D721Med (cell line): ENCODE results near the gene ZFP42.

ENCODE experiments used
- DNase-seq: peaks from one replicate; pipeline ENCODE4 v3.0.0; 2011; ENCODE audit warnings: low spot score; ENCODE audit not compliant: insufficient read length
- FAIRE-seq: peaks from 2 replicates; lab custom pipeline; 2011; peaks lifted over from hg19 to GRCh38; lab: Jason Lieb, UNC
- TF ChIP-seq, protein P1 (sequence below): IDR thresholded peaks from 2 replicates; pipeline ENCODE4 v1.5.1; 2012; ENCODE audit warnings: mild to moderate bottlenecking, control low read depth; ENCODE audit not compliant: insufficient read depth; ENCODE audit errors: missing control alignments

The ZFP42 gene

DNA sequence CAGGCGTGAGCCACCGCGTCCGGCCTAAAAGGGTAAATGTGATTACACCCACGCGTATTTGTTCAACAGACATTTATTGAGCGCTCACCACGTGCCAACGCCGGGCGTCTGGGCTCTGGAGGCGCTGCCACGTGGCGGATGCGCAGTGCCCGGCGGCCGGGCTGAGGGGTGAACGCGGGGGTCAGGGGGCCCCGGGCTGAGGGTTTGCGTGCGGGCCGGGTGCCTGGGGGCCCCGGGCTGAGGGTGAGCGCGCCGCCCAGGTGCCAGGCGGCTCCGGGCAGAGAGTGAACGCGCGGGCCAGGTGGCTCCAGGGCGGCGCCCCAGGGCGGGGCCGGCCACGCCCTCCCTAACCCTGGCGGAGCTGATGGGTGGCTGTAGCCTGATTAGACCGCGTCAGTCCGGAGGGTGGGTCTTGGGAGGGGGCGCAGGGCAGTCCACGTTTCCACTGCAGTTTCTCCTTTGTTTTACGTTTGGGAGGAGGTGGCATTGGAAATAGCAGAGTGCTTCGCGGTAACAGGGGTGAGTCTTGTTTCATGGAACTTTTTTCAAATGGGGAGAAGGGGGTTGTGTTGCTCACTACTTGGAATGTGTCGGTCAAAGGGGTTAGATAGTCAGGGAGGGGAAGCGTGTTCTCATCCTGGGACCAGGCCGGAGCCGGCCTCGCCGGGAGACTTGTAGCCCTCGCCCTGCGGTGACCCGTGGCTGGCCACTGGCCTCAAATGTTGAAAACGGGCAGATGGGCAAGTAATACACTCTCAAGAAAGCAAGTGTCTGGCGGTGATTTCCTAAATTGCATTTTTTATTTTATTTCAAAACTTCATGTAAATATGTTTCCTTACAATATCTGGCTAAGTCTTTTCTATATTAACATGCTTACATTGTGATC is at the start of gene ZFP42:
Gene ZFP42, plus strand, starts transcription at position 450 of the 886 bp plus-strand sequence. CDS start 7,037 bp downstream, outside the sequence.
- TF ChIP-seq, protein P1, sequence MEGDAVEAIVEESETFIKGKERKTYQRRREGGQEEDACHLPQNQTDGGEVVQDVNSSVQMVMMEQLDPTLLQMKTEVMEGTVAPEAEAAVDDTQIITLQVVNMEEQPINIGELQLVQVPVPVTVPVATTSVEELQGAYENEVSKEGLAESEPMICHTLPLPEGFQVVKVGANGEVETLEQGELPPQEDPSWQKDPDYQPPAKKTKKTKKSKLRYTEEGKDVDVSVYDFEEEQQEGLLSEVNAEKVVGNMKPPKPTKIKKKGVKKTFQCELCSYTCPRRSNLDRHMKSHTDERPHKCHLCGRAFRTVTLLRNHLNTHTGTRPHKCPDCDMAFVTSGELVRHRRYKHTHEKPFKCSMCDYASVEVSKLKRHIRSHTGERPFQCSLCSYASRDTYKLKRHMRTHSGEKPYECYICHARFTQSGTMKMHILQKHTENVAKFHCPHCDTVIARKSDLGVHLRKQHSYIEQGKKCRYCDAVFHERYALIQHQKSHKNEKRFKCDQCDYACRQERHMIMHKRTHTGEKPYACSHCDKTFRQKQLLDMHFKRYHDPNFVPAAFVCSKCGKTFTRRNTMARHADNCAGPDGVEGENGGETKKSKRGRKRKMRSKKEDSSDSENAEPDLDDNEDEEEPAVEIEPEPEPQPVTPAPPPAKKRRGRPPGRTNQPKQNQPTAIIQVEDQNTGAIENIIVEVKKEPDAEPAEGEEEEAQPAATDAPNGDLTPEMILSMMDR, result no peak
- no peak for DNase-seq
- FAIRE-seq, result no peak

DNA sequence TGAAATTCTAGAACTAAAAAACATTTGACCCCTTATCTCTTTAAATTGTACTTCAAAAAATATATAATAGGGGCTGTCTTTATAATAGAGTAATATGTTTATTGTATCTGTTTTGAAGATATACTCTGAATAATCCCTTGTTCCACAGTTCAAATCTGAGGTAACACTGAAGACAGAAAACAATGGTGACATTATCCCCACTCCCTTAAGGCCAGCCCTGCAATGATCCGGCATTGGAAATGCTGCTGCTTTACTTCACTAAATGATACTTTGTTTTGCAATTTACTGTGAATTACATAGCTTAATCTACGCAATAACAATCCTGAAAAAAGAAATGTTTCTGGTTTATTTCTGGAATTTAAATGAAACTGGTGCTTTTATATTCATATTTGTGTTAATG is 34.4 kb upstream of the ZFP42 start:
- TF ChIP-seq, protein P1, result no peak
- DNase-seq (no peak), FAIRE-seq (no peak)

DNA sequence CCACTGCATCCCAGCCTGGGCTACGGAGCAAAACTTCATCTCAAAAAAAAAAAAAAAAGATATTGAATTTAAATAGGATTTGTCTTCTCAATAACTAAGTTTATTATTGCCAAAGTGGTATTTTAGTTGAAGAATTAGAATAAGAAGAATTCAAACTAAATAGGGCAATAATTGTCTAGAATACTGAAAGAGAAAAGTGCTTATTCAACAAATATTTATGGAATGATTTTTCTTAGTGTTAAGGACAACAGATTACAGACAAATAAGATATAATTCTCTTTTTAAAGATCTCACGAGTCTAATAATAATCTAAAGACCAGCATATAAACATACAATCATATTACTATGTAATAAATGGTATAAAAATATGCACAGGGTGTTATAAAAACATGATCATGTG is 33.6 kb upstream of the ZFP42 start:
- TF ChIP-seq, protein P1, result no peak
- DNase-seq (no peak), FAIRE-seq (no peak)

DNA sequence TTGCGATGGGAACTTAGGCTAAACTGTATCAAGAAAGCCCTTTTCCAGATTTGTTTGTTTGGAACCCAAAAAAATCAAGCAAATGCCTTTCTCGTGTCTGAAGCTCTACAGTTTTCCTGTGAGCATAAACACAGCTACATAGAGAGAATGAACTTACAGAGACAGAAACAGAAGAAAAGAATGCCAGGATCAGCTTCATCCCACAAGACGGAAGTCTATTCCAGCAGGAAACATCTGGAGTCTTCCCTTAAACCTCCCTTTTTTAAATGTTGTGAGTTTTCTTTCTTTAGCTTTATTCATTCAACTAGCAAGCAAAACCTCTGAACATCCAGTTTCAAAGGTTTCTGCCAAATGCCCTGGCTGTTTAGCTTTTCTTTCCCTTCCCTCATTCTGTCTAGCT is 32.6 kb upstream of the ZFP42 start:
- FAIRE-seq (no peak), DNase-seq (no peak)
- TF ChIP-seq, protein P1, result no peak

DNA sequence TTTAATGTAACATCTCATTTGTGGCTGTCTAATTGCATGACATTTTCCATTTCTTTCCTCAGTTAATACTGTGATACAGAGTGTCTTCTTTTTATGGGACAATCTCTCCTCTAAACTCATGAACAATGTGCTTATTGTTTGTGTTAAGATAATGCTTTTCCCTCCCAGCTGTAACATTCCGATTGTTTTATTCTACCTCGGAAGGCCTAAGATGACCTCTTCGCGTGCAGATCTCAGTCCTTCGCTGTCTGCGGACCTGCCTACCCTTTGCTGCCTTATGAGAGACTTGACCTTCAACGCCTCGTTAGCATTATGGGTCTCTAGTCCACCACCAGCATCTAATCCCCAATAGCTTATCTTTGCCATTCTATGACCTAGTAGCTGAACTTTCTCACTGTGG is 29.8 kb upstream of the ZFP42 start:
- no peak for FAIRE-seq
- DNase-seq, result no peak
- TF ChIP-seq, protein P1, result no peak

DNA sequence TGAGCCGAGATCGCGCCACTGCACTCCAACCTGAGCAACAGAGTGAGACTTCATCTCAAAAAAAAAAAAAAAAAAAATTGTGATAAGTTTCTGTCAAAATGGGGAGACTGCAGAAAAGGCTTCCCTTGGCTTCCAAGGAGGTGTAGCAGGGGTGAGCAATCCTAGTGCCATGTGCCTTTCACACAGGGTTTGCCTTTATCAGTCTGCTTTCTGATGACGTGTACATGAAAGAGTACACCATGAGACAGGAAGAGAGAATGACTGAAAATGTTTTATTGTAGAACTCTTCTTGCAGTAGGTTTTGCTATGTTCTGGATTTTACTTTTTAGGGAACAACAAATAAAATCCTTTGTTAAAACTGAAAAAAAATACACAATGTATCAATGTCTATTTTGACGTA is 23.4 kb upstream of the ZFP42 start:
- FAIRE-seq, result no peak
- DNase-seq, result no peak
- TF ChIP-seq, protein P1, result no peak

DNA sequence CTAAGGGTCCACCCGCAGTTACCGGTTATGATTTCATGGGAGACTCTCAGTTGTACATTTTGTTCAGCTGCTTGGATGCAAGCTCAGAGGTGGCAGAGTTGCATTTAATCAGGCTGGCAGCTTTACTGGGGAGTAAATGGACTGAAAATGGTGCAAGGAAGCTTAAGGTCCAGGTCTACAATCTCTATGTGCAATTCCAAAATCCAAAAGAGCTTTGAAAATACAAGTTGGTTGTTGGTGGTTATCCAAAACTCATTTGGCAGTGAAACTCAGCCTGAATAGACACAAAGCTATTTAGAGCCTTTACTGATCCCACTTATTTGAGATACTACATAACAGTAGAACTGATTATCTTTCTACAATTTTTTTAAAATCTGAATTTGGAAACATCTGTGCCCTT is 11.8 kb upstream of the ZFP42 start:
- TF ChIP-seq, protein P1, result no peak
- FAIRE-seq (no peak), DNase-seq (no peak)
